ENCODE data around the gene IFIT3. TPM values are rescaled to one million over a fixed set of nuclear protein-coding genes. Genes with fewer than 3 reads are reported as not detected.

The IFIT3 gene
- total RNA-seq, 1 experiment from 2014 or later = 0.55 TPM

DNA sequence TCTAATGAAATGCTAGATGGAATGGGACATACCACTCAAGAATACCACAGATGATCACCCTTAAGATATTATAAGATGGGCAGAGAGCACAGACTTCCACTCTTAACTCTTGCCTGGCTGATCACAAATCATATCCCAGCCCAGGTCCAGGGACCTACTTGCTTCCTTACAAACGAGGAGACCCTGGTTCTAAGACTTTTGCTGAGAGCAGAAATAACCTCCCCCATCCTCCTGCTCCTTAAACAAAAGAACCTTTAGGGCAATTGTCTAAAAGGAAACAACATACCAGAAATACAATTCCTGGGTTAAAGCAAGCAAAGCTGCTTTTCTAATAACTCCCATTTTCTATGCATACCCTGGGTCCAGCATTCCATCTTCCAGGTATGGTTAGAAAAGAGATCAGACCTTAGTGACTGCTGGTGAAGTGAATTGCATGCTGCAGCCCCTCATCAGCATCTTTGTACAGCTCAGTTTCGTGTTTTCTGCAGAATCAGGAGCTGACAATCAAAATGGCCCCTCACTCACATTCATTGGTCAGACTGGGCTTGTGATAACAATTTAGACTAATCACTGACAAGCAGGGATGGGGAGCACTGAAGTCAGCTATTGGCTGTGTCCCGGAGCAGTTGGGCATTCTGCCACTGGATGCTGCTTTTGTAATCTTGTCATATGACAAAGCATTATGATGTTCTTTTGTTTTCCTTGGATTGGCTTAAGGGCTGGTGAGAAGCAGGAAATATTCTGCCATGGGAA lies 14.6 kb downstream of the IFIT3 start:
- WGBS (ENCODE audit: extremely low coverage, insufficient read length, low lambda C conversion rate) = no CpG with 5 or more reads among the region's 3 CpGs
- no peak overlapping the region for H3K27ac Mint-ChIP-seq
- H3K4me2 ChIP-seq (ENCODE audit: insufficient read depth, insufficient read length, low read length) = no peak overlapping the region
- no peak for DNase-seq
- H3T11ph ChIP-seq (ENCODE audit: low read length) = no peak overlapping the region
- H3K14ac ChIP-seq (ENCODE audit: insufficient read depth, low read length) = no peak overlapping the region
- no peak overlapping the region for H2BK12ac ChIP-seq (ENCODE audit: insufficient read length, low read depth, low read length)
- H3K79me2 ChIP-seq (ENCODE audit: insufficient read depth, low read length) = no peaks in the 10 kb centered on the region
- H3K9me3 ChIP-seq (ENCODE audit: control insufficient read depth, low read depth, low read length) = no peaks in the 10 kb centered on the region
- H2BK5ac ChIP-seq (ENCODE audit: insufficient read length, low read length) = no peak overlapping the region
- H3K23me2 ChIP-seq (ENCODE audit: insufficient read length, low read depth, low read length, poor library complexity, severe bottlenecking) = no peaks in the 10 kb centered on the region
- no peaks in the 10 kb centered on the region for H3K9me3 Mint-ChIP-seq
- no peak overlapping the region for H4K91ac ChIP-seq (ENCODE audit: insufficient read length, low read depth, low read length)
- no peak overlapping the region for H4K8ac ChIP-seq (replicated peaks; ENCODE audit: insufficient read length, low read depth, low read length)
- no peak overlapping the region for H2BK20ac ChIP-seq (ENCODE audit: low read depth, low read length, poor library complexity, severe bottlenecking)
- no peak overlapping the region for H3K4ac ChIP-seq (ENCODE audit: low read depth, low read length)
- H3K9ac ChIP-seq (ENCODE audit: extremely low read depth, insufficient read length, low read length) = no peak overlapping the region
- TF ChIP-seq, protein P1, sequence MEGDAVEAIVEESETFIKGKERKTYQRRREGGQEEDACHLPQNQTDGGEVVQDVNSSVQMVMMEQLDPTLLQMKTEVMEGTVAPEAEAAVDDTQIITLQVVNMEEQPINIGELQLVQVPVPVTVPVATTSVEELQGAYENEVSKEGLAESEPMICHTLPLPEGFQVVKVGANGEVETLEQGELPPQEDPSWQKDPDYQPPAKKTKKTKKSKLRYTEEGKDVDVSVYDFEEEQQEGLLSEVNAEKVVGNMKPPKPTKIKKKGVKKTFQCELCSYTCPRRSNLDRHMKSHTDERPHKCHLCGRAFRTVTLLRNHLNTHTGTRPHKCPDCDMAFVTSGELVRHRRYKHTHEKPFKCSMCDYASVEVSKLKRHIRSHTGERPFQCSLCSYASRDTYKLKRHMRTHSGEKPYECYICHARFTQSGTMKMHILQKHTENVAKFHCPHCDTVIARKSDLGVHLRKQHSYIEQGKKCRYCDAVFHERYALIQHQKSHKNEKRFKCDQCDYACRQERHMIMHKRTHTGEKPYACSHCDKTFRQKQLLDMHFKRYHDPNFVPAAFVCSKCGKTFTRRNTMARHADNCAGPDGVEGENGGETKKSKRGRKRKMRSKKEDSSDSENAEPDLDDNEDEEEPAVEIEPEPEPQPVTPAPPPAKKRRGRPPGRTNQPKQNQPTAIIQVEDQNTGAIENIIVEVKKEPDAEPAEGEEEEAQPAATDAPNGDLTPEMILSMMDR (conservative IDR thresholded peaks at IDR 0.05) = no peak
- no peak overlapping the region for H2AK5ac ChIP-seq (ENCODE audit: insufficient read length, low read length)
- no peak overlapping the region for H2BK15ac ChIP-seq (ENCODE audit: low read depth, low read length)
- H2AFZ ChIP-seq (ENCODE audit: low read length) = no peak overlapping the region
- H3K56ac ChIP-seq (ENCODE audit: insufficient read length, low read depth, low read length) = no peak overlapping the region
- no peak overlapping the region for H3K18ac ChIP-seq (ENCODE audit: insufficient read length, low read depth, low read length)
- H2BK120ac ChIP-seq (ENCODE audit: low read depth, low read length, poor library complexity, severe bottlenecking) = no peak overlapping the region
- H3K36me3 Mint-ChIP-seq (ENCODE audit: insufficient read depth in 1 of 3, low read depth in 3 of 3) = no peaks in the 10 kb centered on the region
- H4K5ac ChIP-seq (ENCODE audit: insufficient read length, low read depth, low read length) = no peak overlapping the region
- H3K4me1 ChIP-seq (ENCODE audit: insufficient read depth, low read length) = peaks cover 13% of the 10 kb centered on the region
- H3K79me1 ChIP-seq (ENCODE audit: insufficient read depth, low read depth, low read length, poor library complexity, severe bottlenecking) = no peaks in the 10 kb centered on the region
- H3K23ac ChIP-seq (ENCODE audit: insufficient read length, low read depth, low read length) = no peak overlapping the region
- H4K20me1 ChIP-seq (ENCODE audit: control insufficient read depth, insufficient read depth, insufficient read length) = no peaks in the 10 kb centered on the region
- H3K27ac ChIP-seq (ENCODE audit: insufficient read length, low read depth, low read length) = no peak overlapping the region
- H3K4me3 Mint-ChIP-seq = no peak overlapping the region
- H3K27me3 Mint-ChIP-seq (ENCODE audit: low read depth) = no peaks in the 10 kb centered on the region
- peaks cover 40% of the 10 kb centered on the region in 2 experiments for H3K4me1 Mint-ChIP-seq
- no peaks in the 10 kb centered on the region for H3K27me3 ChIP-seq (ENCODE audit: insufficient read depth, low read length)

All from H9 (cell line).